Osteoblast (primary cell): ENCODE results near the gene LPAR3. TPM values are rescaled to one million over a fixed set of nuclear protein-coding genes. Genes with fewer than 3 reads are reported as not detected.

Experiments used
- DNase-seq: peaks from one replicate; pipeline ENCODE4 v3.0.0; 2011; ENCODE audit warnings: low spot score, mixed read lengths; ENCODE audit not compliant: insufficient read length; ENCODE audit errors: missing footprints
- H2AFZ ChIP-seq: 2 replicates; pipeline ENCODE4 v1.6.0; 2011; ENCODE audit warnings: mild to moderate bottlenecking, low read length
- H3K27ac ChIP-seq: 2 replicates; pipeline ENCODE4 v1.5.1; 2011; ENCODE audit warnings: mild to moderate bottlenecking, low read depth, low read length, moderate library complexity
- H3K27me3 ChIP-seq: 2 replicates; pipeline ENCODE4 v1.6.0; 2012; ENCODE audit warnings: mild to moderate bottlenecking, control low read depth, inconsistent platforms, low read length, moderate library complexity; ENCODE audit not compliant: insufficient read depth
- H3K36me3 ChIP-seq: 2 replicates; pipeline ENCODE4 v1.5.1; 2011; ENCODE audit warnings: mild to moderate bottlenecking, low read length, control low read depth, moderate library complexity; ENCODE audit not compliant: insufficient read depth
- H3K4me1 ChIP-seq: 2 replicates; pipeline ENCODE4 v1.5.1; 2011; ENCODE audit warnings: mild to moderate bottlenecking, low read length, control low read depth, moderate library complexity; ENCODE audit not compliant: insufficient read depth
- H3K4me2 ChIP-seq: 2 replicates; pipeline ENCODE4 v1.6.0; 2011; ENCODE audit warnings: mild to moderate bottlenecking, low read length; ENCODE audit not compliant: insufficient read depth
- H3K4me3 ChIP-seq: fragments of 200-600 bp; sonication (generic); 3 replicates; pipeline ENCODE4 v1.5.1; 2012; ENCODE audit warnings: mild to moderate bottlenecking, low read length, inconsistent platforms; ENCODE audit not compliant: insufficient read depth
- H3K79me2 ChIP-seq: 2 replicates; pipeline ENCODE4 v1.6.0; 2012; ENCODE audit warnings: mild to moderate bottlenecking, low read length, control low read depth, inconsistent platforms; ENCODE audit not compliant: insufficient read depth
- H3K9me3 ChIP-seq: 2 replicates; pipeline ENCODE4 v1.5.1; 2011; ENCODE audit warnings: low read depth, low read length, control low read depth
- H4K20me1 ChIP-seq: 2 replicates; pipeline ENCODE4 v1.6.0; 2012; ENCODE audit warnings: mild to moderate bottlenecking, low read length, control low read depth; ENCODE audit not compliant: insufficient read depth
- CTCF ChIP-seq: IDR thresholded peaks from 2 replicates; pipeline ENCODE4 v1.5.1; 2011; ENCODE audit warnings: mild to moderate bottlenecking, low read depth, low read length, moderate library complexity; ENCODE audit errors: extremely low read depth
- total RNA-seq: library from RNA; depleted of rRNA; stranded (reverse); fragments of >200 nt; gene quantifications from 2 replicates; pipeline ENCODE4 v1.2.3, GENCODE V29; 2012

LPAR3 gene
- total RNA-seq, 1 donor, result not detected

- H3K4me1 ChIP-seq, result no peaks in the 10 kb centered on the region
- no peak overlapping the region for H3K4me2 ChIP-seq
- H3K79me2 ChIP-seq, result no peaks in the 10 kb centered on the region
- no peaks in the 10 kb centered on the region for H4K20me1 ChIP-seq
- H2AFZ ChIP-seq, result no peak overlapping the region
- H3K9me3 ChIP-seq, result no peaks in the 10 kb centered on the region
- no peak overlapping the region for H3K27ac ChIP-seq
- no peaks in the 10 kb centered on the region for H3K36me3 ChIP-seq
- no peak for DNase-seq
- H3K4me3 ChIP-seq, result no peak overlapping the region
- H3K27me3 ChIP-seq, result peaks cover 18% of the 10 kb centered on the region
- TF ChIP-seq CTCF, result no peak
These were observed 65.5 kb downstream of the LPAR3 start for GRCh38 chr1:84827555-84827954.

- DNase-seq, result no peak
- H3K4me1 ChIP-seq, result no peaks in the 10 kb centered on the region
- no peak overlapping the region for H3K27ac ChIP-seq
- H3K9me3 ChIP-seq, result no peaks in the 10 kb centered on the region
- H2AFZ ChIP-seq, result no peak overlapping the region
- peaks cover 15% of the 10 kb centered on the region for H3K27me3 ChIP-seq
- H4K20me1 ChIP-seq, result no peaks in the 10 kb centered on the region
- H3K4me3 ChIP-seq, result no peak overlapping the region
- TF ChIP-seq CTCF, result no peak
- no peaks in the 10 kb centered on the region for H3K36me3 ChIP-seq
- H3K4me2 ChIP-seq, result no peak overlapping the region
- no peaks in the 10 kb centered on the region for H3K79me2 ChIP-seq
These were observed 67.8 kb downstream of the LPAR3 start for GRCh38 chr1:84825161-84825560.

- Histone ChIP-seq H4K20me1 (no peaks in the 10 kb centered on the region), H3K4me2 (no peak overlapping the region), H3K9me3 (no peaks in the 10 kb centered on the region), H3K4me1 (no peaks in the 10 kb centered on the region), H2AFZ (no peak overlapping the region), H3K36me3 (no peaks in the 10 kb centered on the region), H3K79me2 (no peaks in the 10 kb centered on the region), H3K27ac (no peak overlapping the region), H3K4me3 (no peak overlapping the region), H3K27me3 (peaks cover 9% of the 10 kb centered on the region)
- no peak for DNase-seq
- TF ChIP-seq CTCF, result no peak
These were observed 69.0 kb downstream of the LPAR3 start for GRCh38 chr1:84823991-84824390.

- Histone ChIP-seq H4K20me1 (no peaks in the 10 kb centered on the region), H3K36me3 (no peaks in the 10 kb centered on the region), H3K27ac (no peak overlapping the region), H3K27me3 (peaks cover 9% of the 10 kb centered on the region), H3K4me2 (no peak overlapping the region), H2AFZ (no peak overlapping the region), H3K4me1 (no peaks in the 10 kb centered on the region), H3K9me3 (no peaks in the 10 kb centered on the region), H3K79me2 (no peaks in the 10 kb centered on the region), H3K4me3 (no peak overlapping the region)
- no peak for DNase-seq
- TF ChIP-seq CTCF, result no peak
These were observed 69.5 kb downstream of the LPAR3 start for GRCh38 chr1:84823511-84823910.
